GM18861 (cell line): Measurements from ENCODE around the gene PCBP4.
"Not testable (repeated sequence)": the region's sequence is repeated elsewhere in the genome, so short reads cannot be mapped to it uniquely, and the experiment has no call there.

Experiments
- ATAC-seq: cut with Tn5 transposase; IDR thresholded peaks from one replicate; pipeline ENCODE4 v1.9.1; 2021; ENCODE audit not compliant: unreplicated experiment

PCBP4 gene

GRCh38 chr3:51994530-51994929, 27.3 kb upstream of the PCBP4 start:
- no peak for ATAC-seq

GRCh38 chr3:51993657-51994056, 26.4 kb upstream of the PCBP4 start:
- ATAC-seq, result not testable (repeated sequence)

GRCh38 chr3:51992017-51992682, 24.9 kb upstream of the PCBP4 start:
- no peak for ATAC-seq

DNA sequence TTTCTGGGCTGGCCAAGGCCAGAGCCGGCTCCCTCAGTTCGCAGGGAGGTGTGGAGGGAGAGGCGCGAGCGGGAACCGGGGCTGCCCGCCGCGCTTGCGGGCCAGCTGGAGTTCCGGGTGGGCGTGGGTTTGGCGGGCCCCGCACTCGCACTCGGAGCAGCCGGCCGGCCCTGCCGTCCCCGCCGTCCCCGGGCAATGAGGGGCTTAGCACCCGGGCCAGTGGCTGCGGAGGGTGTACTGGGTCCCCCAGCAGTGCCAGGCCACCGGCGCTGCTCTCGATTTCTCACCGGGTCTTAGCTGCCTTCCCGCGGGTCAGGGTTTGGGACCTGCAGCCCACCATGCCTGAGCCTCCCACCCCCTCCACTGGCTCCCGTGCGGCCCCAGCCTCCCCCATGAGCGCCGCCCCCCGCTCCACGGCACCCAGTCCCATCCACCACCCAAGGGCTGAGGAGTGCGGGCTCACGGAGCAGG, 23.3 kb upstream of the PCBP4 start:
- not testable (repeated sequence) for ATAC-seq

DNA sequence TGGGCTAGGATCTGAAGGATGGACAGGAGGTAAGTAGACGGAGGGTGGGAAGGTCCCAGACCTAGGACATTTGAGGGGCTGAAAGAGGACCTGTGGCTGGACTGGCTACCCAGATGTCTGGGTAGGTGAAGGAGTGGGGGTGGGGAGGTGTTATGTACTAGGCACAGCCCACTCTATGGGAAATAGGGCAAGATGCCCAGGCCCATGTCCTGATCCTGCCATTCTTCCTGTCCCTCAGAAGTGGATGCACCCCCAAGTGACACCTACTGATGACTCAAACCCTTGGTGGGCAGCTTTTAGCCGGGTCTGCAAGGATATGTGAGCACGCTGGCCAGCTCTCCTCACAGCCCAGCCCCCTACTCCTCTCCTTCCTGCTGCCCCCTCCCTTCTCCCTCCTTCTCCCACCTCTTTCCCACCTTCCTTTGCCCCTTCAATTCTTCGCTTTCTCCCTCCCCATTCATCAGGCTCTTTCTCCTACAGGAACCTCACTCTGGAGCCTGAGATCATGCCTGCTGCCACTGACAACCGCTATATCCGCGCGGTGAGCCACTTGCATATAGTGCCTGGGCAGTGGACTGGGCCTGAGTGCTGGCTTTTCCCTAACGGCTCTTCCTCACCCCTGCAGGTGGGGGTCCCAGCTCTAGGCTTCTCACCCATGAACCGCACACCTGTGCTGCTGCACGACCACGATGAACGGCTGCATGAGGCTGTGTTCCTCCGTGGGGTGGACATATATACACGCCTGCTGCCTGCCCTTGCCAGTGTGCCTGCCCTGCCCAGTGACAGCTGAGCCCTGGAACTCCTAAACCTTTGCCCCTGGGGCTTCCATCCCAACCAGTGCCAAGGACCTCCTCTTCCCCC, 21.3 kb upstream of the PCBP4 start:
- ATAC-seq, result no peak

DNA sequence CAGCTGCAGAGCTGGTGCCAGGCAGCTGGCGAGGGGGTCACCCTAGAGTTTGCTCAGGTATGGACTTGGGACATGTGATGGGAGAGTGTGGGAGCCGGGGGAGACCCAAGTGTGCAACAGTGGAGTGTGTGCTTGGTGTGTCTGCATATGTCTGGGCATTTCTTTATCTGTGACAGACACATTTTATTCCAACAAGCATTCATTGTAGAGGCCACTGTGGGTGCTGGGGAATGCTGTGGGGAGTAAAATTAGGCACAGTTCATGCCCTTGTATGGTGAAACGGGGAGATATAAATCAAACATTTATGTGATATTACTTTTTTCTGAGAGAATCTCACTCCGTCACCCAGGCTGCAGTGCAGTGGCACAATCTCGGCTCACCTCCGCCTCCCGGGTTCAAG, 20.3 kb upstream of the PCBP4 start:
- ATAC-seq, result no peak

DNA sequence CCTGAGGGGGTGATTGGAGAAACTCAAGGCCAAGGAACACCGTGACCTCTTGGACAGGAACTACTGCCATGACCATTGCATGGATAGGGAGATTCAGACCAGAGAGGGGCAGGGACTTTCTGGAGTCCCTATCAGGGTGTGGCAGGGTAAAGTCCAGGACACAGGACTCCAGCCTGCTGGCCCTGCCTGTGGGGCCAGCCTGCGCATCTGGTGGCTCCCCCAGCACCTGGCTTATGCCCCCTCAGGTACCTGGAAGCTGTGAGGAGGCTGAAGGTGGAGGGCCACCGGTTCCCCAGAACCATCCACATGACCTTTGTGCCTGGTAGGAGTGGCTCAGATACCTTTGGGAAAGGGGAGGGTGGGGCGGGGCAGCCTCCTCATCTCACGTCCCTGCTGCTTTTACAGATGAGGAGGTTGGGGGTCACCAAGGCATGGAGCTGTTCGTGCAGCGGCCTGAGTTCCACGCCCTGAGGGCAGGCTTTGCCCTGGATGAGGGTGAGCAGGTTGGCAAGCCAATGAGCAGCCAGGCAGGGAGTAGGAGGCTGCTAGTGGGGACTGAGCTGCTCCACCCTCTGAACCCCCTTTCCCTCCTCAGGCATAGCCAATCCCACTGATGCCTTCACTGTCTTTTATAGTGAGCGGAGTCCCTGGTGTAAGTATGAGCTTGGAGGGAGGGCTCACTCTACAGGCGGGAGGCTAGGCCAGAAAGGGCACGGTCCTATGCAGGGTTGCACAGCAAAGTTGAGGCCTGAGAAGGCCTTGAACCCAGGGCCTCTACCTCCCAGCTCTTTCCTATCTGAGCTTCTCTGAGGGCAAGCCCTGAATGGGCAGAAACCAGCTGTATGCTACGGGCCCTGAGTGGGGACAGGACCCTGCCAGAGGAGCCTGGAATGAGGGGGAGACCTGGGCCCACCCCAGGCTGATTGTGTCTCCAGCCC, 19.0 kb upstream of the PCBP4 start:
- ATAC-seq, result no peak

- ATAC-seq, result no peak
Observed at GRCh38 chr3:51985063-51985462, 17.8 kb upstream of the PCBP4 start.

- no peak for ATAC-seq
Observed at GRCh38 chr3:51984269-51984647, 17.0 kb upstream of the PCBP4 start.

DNA sequence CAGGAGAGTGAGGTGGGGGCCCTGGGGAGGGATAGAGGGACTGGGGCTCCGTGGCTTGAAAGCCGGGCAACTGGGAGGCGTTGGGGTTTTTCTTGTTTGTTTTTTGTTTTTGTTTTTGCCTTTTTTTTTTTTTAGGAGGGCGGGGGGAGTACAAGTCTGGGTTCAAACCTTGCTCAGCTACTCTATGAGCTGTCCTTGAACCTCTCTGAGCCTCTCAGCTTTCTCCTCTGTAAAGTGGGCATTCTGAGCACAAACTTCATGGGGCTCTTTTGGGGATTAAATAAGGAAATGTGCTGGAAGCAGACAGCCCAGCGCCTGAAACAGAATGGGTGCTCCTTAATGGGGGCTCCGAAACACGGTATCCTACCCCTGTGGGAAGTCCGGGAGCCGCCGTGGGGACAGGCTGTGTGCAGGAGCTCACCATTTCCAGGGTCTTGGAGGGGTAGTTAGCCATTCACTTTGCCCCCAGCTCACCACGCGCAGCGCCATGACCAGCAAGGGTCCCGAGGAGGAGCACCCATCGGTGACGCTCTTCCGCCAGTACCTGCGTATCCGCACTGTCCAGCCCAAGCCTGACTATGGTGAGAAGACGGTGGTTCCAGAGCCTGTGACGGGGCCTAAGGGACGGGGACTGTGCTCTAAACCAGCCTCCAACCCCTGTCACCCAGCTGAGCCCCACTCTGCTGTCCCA, 16.5 kb upstream of the PCBP4 start:
- no peak for ATAC-seq

- ATAC-seq, result peak; percentile 69
Observed at GRCh38 chr3:51982838-51983577, 15.8 kb upstream of the PCBP4 start, which contains the start of gene ACY1. Gene ACY1 (plus strand): TSS chr3:51983535. CDS start chr3:51984065, 530 bp downstream.

DNA sequence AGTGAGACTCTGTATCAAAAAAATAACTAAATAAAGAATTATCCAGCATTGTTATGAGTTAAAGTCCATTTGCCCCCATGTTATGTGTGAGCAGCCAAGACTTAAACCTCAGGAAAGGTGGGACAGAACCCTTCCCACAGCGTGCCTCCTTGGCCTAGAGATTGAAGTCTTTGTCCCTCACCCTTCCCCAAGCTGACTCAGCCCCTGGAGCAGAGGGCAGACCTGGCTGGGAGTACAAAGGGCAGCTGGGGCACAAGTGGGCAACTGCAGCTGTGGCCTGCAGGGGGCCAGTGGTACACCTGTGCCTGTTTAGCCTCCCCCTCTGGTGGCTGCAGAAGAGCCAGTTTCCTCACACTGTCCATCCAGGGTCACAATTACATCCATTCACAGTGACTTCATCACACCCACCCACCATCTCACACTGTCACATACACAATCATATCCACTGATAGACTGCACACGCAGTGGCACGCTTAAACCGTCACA, 15.1 kb upstream of the PCBP4 start:
- peak; percentile 33 for ATAC-seq

- ATAC-seq, result no peak
Observed at GRCh38 chr3:51980253-51980652, 13.0 kb upstream of the PCBP4 start.

GRCh38 chr3:51978143-51978502, 10.9 kb upstream of the PCBP4 start:
- ATAC-seq, result no peak

DNA sequence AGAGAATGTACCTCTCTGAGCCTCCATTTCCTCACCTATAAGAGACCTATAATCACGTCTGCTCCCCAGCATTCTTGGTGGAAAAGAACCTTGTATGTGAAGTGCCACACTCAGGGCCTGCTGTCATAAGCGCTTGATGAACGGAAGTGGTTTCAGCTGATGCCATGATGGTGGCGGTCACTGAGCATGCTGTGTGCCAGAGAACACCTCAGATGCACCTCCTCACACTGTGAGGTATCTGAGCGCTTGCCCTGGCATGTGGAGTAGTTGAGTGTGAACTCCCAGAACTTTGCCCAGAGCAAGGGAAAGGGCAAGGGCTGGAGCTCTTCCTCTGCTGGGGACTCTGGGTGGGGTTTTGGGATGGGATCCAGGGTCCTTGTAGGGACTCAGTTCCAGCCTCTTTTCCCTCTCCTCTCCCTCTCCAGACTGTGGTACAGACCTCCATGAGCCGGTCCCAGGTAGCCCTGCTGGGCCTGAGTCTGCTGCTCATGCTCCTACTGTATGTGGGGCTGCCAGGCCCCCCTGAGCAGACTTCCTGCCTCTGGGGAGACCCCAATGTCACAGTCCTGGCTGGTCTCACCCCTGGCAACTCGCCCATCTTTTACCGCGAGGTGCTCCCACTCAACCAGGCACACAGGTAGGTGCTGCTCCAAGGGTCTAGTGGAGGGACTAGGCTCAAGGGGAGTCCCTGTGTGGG, 10.3 kb upstream of the PCBP4 start:
- no peak for ATAC-seq

DNA sequence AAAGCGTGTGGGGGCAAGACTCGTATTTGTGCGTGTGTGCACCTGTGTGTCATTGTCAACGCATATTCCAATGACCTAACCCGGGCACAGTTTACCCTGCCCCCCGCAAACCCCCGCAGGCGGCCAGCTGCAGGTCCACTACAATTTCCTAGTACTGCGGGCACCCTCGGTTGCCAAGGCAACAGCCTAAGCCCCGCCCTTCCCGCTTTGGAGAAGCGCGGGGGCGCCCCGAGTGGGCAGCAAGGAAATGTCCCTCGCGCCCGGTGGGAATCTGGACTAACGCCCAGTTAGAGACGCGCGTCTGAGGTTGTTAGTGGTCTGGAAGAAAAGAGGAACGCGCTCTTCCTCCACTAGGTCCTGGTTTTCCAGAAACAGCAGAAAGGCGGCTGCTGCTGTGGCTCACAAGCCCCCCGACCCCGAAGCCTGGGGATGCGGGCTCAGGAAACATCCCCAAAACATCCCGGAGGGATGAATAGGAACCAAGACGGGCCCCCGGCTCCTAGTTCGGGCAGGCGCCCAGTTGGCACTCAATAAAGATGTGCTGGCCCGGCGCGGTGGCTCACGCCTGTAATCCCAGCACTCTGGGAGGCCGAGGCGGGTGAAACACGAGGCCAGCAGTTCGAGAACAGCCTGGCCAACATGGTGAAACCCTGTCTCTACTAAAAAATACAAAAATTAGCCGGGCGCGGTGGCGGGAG, 8.7 kb upstream of the PCBP4 start:
- ATAC-seq, result no peak

- ATAC-seq, result peak; percentile 45
Observed at GRCh38 chr3:51974963-51975851, 8.0 kb upstream of the PCBP4 start, which contains the start of gene ABHD14A. Gene ABHD14A (plus strand): TSS chr3:51975064. CDS start chr3:51975136, 72 bp downstream.
